SU-DHL-6 (cell line): ENCODE data around the gene DPP6.

Experiments used
- H2AFZ ChIP-seq: fragments of 200-600 bp; sonication (generic); 2 replicates; pipeline ENCODE4 v1.6.1; 2014; ENCODE audit warnings: low read depth, mild to moderate bottlenecking, moderate library complexity, mixed read lengths, antibody characterized with exemption, low read length; ENCODE audit not compliant: severe bottlenecking
- H3F3A ChIP-seq: fragments of 200-600 bp; shearing (Covaris generic); 2 replicates; pipeline ENCODE4 v1.6.0; 2016; ENCODE audit warnings: antibody characterized with exemption, mild to moderate bottlenecking; ENCODE audit not compliant: insufficient read depth
- H3K27ac ChIP-seq: fragments of 200-600 bp; sonication (generic); 2 replicates; pipeline ENCODE4 v1.5.1; 2016; ENCODE audit warnings: low read depth, mild to moderate bottlenecking, low read length, moderate library complexity, mixed read lengths
- H3K27me3 ChIP-seq: fragments of 200-600 bp; sonication (generic), shearing (Covaris generic); 2 replicates; pipeline ENCODE4 v1.6.0; 2014; ENCODE audit warnings: mild to moderate bottlenecking, low read length
- H3K36me3 ChIP-seq: fragments of 200-600 bp; sonication (generic); 2 replicates; pipeline ENCODE4 v1.6.1; 2014; ENCODE audit warnings: mild to moderate bottlenecking, low read length, mixed read lengths
- H3K4me2 ChIP-seq: fragments of 300-600, 200-600 bp; shearing (Covaris generic), sonication (generic); 2 replicates; pipeline ENCODE4 v1.6.0; 2014; ENCODE audit warnings: low read length, low read depth, mild to moderate bottlenecking; ENCODE audit not compliant: poor library complexity, severe bottlenecking
- H3K4me3 ChIP-seq: fragments of 200-600 bp; sonication (generic); 2 replicates; pipeline ENCODE4 v1.5.1; 2014; ENCODE audit warnings: antibody characterized with exemption, low read length, mild to moderate bottlenecking, mixed read lengths; ENCODE audit not compliant: insufficient read depth, poor library complexity, severe bottlenecking
- H3K79me2 ChIP-seq: fragments of 200-600 bp; sonication (generic); 2 replicates; pipeline ENCODE4 v1.6.1; 2014; ENCODE audit warnings: mild to moderate bottlenecking, low read length, moderate library complexity; ENCODE audit not compliant: insufficient read depth
- H3K9ac ChIP-seq: fragments of 200-600 bp; sonication (generic); 2 replicates; pipeline ENCODE4 v1.7.0; 2014; ENCODE audit warnings: mild to moderate bottlenecking, low read length
- H3K9me2 ChIP-seq: fragments of 200-600 bp; sonication (generic); replicated peaks from 2 replicates; pipeline ENCODE4 v1.6.1; 2014; ENCODE audit warnings: low read length; ENCODE audit not compliant: insufficient read depth
- H3K9me3 ChIP-seq: fragments of 200-600 bp; sonication (generic); 2 replicates; pipeline ENCODE4 v1.6.1; 2014; ENCODE audit warnings: low read length, mixed read lengths; ENCODE audit not compliant: insufficient read depth
- H4K20me1 ChIP-seq: fragments of 200-600 bp; sonication (generic); 2 replicates; pipeline ENCODE4 v1.6.1; 2014; ENCODE audit warnings: low read depth, mild to moderate bottlenecking, antibody characterized with exemption, low read length, moderate library complexity, mixed read lengths
- EZH2phosphoT487 ChIP-seq: fragments of 200-600 bp; sonication (generic), shearing (Covaris generic); conservative IDR thresholded peaks from 2 replicates; pipeline ENCODE4 v1.6.1; 2018; ENCODE audit warnings: mild to moderate bottlenecking, antibody characterized with exemption, low read length, moderate library complexity, mixed read lengths
- TF ChIP-seq, protein P1 (sequence below): fragments of 200-600 bp; sonication (generic); IDR thresholded peaks from one replicate; pipeline ENCODE4 v1.5.1; 2017; ENCODE audit warnings: antibody characterized with exemption, mild to moderate bottlenecking, low read length, moderate library complexity; ENCODE audit not compliant: insufficient read depth, poor library complexity, severe bottlenecking

Gene DPP6

DNA sequence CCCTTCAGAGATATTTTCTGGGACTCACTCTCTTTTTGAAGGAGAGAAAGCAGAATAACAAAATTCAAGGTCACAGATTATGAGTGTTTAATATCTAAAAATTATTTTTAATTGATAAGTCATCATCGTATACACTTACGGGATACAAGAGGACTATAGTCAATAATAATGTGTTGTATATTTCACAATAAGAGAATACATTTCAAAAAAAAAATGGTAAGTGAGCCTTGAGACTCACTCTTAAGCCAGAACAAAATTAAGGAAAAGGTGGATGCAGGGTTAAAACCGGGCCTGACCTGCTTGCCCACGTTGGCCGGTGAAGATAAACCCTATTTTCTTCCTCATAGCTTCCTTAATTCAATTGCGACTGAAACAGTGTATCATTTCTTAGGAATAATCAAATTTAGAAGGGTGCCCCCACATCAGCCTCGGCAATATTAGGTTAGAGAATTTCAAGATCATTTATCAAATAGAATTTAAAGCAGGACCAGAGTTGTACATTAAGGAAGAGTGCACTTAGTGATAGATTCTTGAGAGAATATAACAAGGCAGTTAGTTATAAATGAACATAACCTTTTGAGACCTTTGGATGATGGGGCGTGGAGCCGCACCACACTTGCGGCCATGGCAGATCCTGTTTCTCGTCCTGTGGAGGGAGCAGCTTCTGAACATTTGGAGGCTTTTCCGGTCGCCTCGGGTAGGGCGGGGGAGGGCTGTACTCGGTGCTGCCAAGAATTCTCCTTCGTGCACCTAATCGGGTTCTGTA lies 628.9 kb downstream of the DPP6 start:
- no peaks in the 10 kb centered on the region for H3F3A ChIP-seq
- no peaks in the 10 kb centered on the region for H3K9me3 ChIP-seq
- no peak overlapping the region for H3K27ac ChIP-seq
- H3K9me2 ChIP-seq: no peaks in the 10 kb centered on the region
- H3K9ac ChIP-seq: no peak overlapping the region
- TF ChIP-seq EZH2phosphoT487: no peak
- TF ChIP-seq, protein P1, sequence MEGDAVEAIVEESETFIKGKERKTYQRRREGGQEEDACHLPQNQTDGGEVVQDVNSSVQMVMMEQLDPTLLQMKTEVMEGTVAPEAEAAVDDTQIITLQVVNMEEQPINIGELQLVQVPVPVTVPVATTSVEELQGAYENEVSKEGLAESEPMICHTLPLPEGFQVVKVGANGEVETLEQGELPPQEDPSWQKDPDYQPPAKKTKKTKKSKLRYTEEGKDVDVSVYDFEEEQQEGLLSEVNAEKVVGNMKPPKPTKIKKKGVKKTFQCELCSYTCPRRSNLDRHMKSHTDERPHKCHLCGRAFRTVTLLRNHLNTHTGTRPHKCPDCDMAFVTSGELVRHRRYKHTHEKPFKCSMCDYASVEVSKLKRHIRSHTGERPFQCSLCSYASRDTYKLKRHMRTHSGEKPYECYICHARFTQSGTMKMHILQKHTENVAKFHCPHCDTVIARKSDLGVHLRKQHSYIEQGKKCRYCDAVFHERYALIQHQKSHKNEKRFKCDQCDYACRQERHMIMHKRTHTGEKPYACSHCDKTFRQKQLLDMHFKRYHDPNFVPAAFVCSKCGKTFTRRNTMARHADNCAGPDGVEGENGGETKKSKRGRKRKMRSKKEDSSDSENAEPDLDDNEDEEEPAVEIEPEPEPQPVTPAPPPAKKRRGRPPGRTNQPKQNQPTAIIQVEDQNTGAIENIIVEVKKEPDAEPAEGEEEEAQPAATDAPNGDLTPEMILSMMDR: no peak
- H3K4me2 ChIP-seq: no peak overlapping the region
- no peaks in the 10 kb centered on the region for H3K27me3 ChIP-seq
- no peak overlapping the region for H3K4me3 ChIP-seq
- no peak overlapping the region for H2AFZ ChIP-seq
- H3K36me3 ChIP-seq: no peaks in the 10 kb centered on the region
- H4K20me1 ChIP-seq: no peaks in the 10 kb centered on the region
- H3K79me2 ChIP-seq: no peaks in the 10 kb centered on the region

DNA sequence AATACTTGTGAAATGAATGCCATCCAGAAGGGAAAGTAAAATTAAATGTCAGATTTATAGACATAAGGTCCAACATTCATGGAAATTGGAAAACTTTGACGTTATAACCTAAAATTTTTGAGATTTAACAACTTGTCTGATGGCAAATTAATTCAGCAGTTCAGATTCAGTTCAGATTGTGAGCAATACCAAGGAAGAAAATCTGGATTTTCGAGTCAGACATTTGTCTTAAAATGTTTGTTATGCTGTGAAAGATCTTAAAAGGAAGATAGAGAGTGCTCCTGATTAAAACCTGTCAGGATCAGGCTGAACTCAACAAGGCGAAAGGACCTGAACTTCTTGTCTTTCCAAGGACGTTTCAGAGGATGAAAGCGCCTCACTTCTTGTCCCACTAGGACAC lies 629.8 kb downstream of the DPP6 start:
- Histone ChIP-seq H3K9me2 (no peaks in the 10 kb centered on the region), H3K9ac (no peak overlapping the region), H3K9me3 (no peaks in the 10 kb centered on the region), H3K4me2 (no peak overlapping the region), H2AFZ (no peak overlapping the region), H4K20me1 (no peaks in the 10 kb centered on the region), H3F3A (no peaks in the 10 kb centered on the region), H3K79me2 (no peaks in the 10 kb centered on the region), H3K4me3 (no peak overlapping the region), H3K27ac (no peak overlapping the region), H3K36me3 (no peaks in the 10 kb centered on the region), H3K27me3 (no peaks in the 10 kb centered on the region)
- TF ChIP-seq, protein P1: no peak
- no peak for TF ChIP-seq EZH2phosphoT487

DNA sequence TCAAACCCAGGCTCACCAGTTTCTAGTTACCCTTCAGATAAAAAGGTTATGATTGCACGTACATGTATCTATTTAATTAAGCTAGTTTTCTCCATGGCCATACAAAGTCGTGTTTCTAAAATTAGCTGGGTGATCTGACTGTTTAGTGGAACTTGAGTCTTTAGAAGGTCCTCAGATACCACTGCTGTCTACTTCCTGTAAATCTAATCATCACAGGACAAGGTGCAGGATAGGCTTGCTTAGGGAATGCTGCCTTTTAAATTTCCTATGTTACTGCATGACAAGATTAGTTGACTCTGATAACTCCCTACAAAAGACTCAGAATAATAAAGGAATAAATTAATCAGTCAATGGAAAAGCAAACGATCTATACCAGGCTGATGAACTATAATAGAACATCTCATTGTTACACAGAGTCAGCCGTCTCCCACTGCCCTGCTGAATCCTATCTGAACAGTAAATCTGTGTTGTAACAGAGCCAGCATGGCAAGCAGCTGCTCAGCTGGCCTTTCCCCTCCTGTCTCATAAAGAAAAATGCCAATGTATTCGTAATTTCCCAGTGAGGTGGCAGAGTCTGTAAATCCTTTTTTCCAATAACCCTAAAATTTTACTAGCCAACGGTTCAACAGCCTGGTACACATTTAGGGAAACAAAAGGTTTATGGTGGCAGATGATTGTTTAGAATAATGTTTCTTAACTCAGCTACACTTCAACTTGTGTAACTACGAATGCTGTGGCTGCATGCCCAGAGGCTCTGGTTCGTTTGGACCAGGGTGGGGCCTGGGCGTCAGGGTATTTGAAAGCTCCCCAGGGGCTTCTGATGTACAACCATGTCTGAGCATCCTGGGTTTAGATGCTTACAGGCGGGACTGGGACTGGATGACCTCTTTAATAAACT lies 632.7 kb downstream of the DPP6 start:
- Histone ChIP-seq H4K20me1 (no peaks in the 10 kb centered on the region), H3K9ac (no peak overlapping the region), H3K4me3 (no peak overlapping the region), H3K79me2 (no peaks in the 10 kb centered on the region), H3K36me3 (no peaks in the 10 kb centered on the region), H3F3A (no peaks in the 10 kb centered on the region), H3K4me2 (no peak overlapping the region), H3K9me3 (no peaks in the 10 kb centered on the region), H2AFZ (no peak overlapping the region), H3K27me3 (no peaks in the 10 kb centered on the region), H3K9me2 (no peaks in the 10 kb centered on the region), H3K27ac (no peak overlapping the region)
- TF ChIP-seq, protein P1: no peak
- TF ChIP-seq EZH2phosphoT487: no peak
